Measurements from ENCODE around the gene PKP3. TPM values are rescaled to one million over a fixed set of nuclear protein-coding genes. Genes with fewer than 3 reads are reported as not detected.

PKP3 gene
- polyA plus RNA-seq, 4 donors: 72.5 to 152 (median 111) TPM

DNA sequence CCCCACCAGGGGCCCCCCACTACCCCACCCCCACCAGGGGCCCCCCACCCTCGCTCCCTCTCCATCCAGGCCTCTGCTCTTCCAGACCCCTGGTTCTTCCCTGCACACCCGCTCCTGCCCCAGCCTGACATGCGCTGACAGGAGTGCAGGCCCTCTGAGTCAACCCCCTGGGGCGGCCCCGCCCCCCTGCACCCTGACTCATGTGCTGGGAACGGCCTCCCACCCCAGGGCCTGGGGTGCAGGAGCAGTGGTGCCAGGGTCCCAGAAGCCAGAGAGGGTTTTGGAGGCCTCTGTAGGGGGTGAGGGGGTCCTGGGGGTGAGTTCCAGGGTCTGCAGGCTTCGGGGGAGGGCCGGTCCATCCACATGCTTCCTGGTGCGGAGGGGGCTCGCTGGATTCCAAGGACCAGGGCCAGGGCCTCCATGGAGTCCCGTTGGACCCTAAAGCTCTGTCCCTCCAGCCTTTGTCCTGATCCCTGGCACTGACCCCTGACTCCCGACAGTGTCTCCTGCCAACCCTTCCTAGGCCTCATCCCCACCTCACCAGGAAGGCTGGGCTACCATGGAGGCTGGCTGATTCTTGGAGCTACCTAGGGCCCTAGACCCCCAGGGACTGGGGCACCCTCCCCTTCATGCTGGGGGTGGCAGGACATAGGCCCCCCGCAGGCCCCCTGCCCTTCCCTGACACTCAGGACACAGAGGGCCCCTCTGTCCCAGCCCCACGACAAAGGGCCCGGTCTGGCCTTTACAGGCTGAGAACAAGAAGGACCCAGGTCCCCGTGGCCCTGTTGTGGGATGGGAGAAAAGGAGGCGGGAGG is 583 bp upstream of the PKP3 start:
- WGBS, 3 donors: 32 to 65% (median 36%) methylated on average over 14 to 17 of the region's 17 CpGs
- Histone ChIP-seq H3K27me3 (ENCODE audit: control insufficient read depth in 3 of 3, insufficient read depth in 3 of 3, low read length in 3 of 3) (no peaks in the 10 kb centered on the region), H3K4me1 (ENCODE audit: control insufficient read depth in 3 of 3, insufficient read depth in 2 of 3, low read depth in 1 of 3, low read length in 2 of 3) (peaks cover 0 to 25% (median 0%) of the 10 kb centered on the region in 3 donors), H3K4me3 (ENCODE audit: low read depth in 1 of 3, low read length in 3 of 3) (peak overlapping the region in 2 of 3 donors; percentile 71 to 74), H3K36me3 (ENCODE audit: control insufficient read depth in 3 of 3, insufficient read depth in 2 of 3, low read depth in 1 of 3, low read length in 3 of 3) (peaks cover 0 to 29% (median 6%) of the 10 kb centered on the region in 3 donors), H3K9me3 (ENCODE audit: control insufficient read depth in 2 of 2, insufficient read depth in 1 of 2, low read depth in 1 of 2, low read length in 1 of 2) (no peaks in the 10 kb centered on the region), H3K27ac (ENCODE audit: low read depth in 1 of 3, low read length in 2 of 3) (peak overlapping the region; percentile 84 to 92 (median 91))
- DNase-seq: peak; percentile 76 to 87
- FAIRE-seq: no peak

DNA sequence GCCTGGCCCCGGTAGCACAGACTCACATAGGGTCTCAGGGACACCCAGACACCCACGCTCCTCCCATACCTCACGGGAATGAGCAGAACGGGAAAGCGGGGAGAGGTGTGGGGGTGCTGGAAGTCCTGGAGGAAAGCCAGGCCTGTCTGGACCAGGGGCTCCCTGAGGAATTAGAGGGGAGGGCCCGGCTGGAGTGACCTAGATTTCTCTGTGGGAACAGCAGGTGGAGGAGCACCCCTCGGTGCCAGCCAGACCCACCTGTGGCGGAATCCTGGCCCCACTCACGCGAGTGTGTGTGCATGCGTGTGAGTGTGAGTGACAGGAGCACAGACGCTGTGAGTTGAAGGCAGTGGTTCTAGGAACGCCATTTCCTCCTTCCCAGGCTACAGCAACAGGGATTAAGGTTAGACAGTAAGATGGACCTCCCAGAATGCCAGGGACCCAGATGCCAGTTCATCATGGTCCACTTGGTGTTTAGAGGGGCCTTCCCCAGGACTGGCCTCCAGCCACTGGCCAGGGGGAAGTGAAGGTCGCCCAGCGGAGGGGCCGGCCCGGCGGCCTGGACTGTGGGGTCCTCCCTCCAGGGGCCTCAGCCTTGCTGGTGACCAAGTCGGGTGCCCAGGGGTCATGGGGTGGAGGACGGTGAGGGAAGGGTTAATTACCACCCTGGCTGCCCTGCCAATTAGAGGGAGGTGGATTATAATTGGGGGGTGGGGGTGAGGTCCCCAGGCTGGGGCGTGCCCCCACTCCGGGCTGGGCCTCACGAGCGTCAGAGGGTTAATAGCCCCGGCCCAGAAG is 1.0 kb downstream of the PKP3 start:
- peak overlapping the region; percentile 32 to 74 (median 71) for H3K4me3 ChIP-seq (ENCODE audit: low read depth in 1 of 3, low read length in 3 of 3)
- peaks cover 0 to 25% (median 0%) of the 10 kb centered on the region in 3 donors for H3K4me1 ChIP-seq (ENCODE audit: control insufficient read depth in 3 of 3, insufficient read depth in 2 of 3, low read depth in 1 of 3, low read length in 2 of 3)
- peaks cover 0 to 6% of the 10 kb centered on the region in 2 donors for H3K9me3 ChIP-seq (ENCODE audit: control insufficient read depth in 2 of 2, insufficient read depth in 1 of 2, low read depth in 1 of 2, low read length in 1 of 2)
- DNase-seq: no peak
- H3K27ac ChIP-seq (ENCODE audit: low read depth in 1 of 3, low read length in 2 of 3): peak overlapping the region; percentile 91 to 95 (median 92)
- H3K27me3 ChIP-seq (ENCODE audit: control insufficient read depth in 3 of 3, insufficient read depth in 3 of 3, low read length in 3 of 3): peaks cover 0 to 2% (median 0%) of the 10 kb centered on the region in 3 donors
- H3K36me3 ChIP-seq (ENCODE audit: control insufficient read depth in 3 of 3, insufficient read depth in 2 of 3, low read depth in 1 of 3, low read length in 3 of 3): peaks cover 0 to 42% (median 11%) of the 10 kb centered on the region in 3 donors
- 21 to 61% (median 40%) methylated on average over 24 to 25 of the region's 25 CpGs for WGBS, 3 donors
- FAIRE-seq: no peak

DNA sequence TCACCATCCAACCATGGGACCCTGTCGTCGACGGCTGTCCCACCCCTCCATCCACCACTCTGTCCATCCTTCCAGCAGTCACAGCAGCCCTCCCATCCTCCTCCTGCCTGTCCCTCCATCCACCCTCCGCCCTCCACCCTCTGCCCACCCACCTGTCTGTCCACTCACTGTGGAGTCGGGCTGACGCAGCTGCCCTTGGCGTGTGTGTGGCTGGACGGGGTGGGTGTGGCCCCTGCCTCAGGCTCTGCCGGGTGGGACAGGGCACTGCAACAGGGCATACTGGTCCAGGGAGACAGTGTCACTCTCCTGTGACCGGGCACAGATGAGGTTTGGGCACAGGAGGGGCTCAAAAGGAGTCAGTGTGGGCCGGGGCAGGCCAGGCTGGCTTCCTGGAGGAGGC is 1.9 kb downstream of the PKP3 start:
- WGBS, 3 donors: 65 to 78% (median 77%) methylated on average over 11 of the region's 11 CpGs

DNA sequence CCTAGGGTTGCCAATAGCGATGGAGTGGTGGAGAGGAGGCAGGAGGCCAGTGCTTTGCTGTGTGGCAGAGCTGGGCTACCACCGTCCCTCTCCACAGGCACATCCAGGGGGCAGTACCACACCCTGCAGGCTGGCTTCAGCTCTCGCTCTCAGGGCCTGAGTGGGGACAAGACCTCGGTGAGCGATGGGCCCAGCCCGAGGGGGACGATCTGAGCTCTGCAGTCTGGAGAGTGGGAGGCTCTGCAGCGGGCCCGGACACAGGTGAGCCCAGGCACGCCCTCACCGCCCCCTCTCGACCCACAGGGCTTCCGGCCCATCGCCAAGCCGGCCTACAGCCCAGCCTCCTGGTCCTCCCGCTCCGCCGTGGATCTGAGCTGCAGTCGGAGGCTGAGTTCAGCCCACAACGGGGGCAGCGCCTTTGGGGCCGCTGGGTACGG is 2.5 kb downstream of the PKP3 start:
- Histone ChIP-seq H3K4me3 (ENCODE audit: low read depth in 1 of 3, low read length in 3 of 3) (peak overlapping the region in 2 of 3 donors; percentile 32 to 74), H3K27ac (ENCODE audit: low read depth in 1 of 3, low read length in 2 of 3) (no peak overlapping the region), H3K4me1 (ENCODE audit: control insufficient read depth in 3 of 3, insufficient read depth in 2 of 3, low read depth in 1 of 3, low read length in 2 of 3) (peaks cover 0 to 25% (median 0%) of the 10 kb centered on the region in 3 donors), H3K27me3 (ENCODE audit: control insufficient read depth in 3 of 3, insufficient read depth in 3 of 3, low read length in 3 of 3) (peaks cover 0 to 4% (median 0%) of the 10 kb centered on the region in 3 donors), H3K9me3 (ENCODE audit: control insufficient read depth in 2 of 2, insufficient read depth in 1 of 2, low read depth in 1 of 2, low read length in 1 of 2) (peaks cover 0 to 6% of the 10 kb centered on the region in 2 donors), H3K36me3 (ENCODE audit: control insufficient read depth in 3 of 3, insufficient read depth in 2 of 3, low read depth in 1 of 3, low read length in 3 of 3) (peaks cover 0 to 44% (median 11%) of the 10 kb centered on the region in 3 donors)
- DNase-seq (no peak), FAIRE-seq (no peak)
- 54 to 85% (median 57%) methylated on average over 18 to 23 of the region's 23 CpGs for WGBS, 3 donors

More for the DNA sequence above, 1.9 kb downstream of the PKP3 start:
- Histone ChIP-seq H3K4me1 (ENCODE audit: control insufficient read depth in 3 of 3, insufficient read depth in 2 of 3, low read depth in 1 of 3, low read length in 2 of 3) (peaks cover 0 to 25% (median 0%) of the 10 kb centered on the region in 3 donors), H3K4me3 (ENCODE audit: low read depth in 1 of 3, low read length in 3 of 3) (peak overlapping the region in 2 of 3 donors; percentile 71 to 74), H3K36me3 (ENCODE audit: control insufficient read depth in 3 of 3, insufficient read depth in 2 of 3, low read depth in 1 of 3, low read length in 3 of 3) (peaks cover 0 to 44% (median 11%) of the 10 kb centered on the region in 3 donors), H3K9me3 (ENCODE audit: control insufficient read depth in 2 of 2, insufficient read depth in 1 of 2, low read depth in 1 of 2, low read length in 1 of 2) (peaks cover 0 to 6% of the 10 kb centered on the region in 2 donors), H3K27ac (ENCODE audit: low read depth in 1 of 3, low read length in 2 of 3) (peak overlapping the region in 1 of 3 donors; percentile 92), H3K27me3 (ENCODE audit: control insufficient read depth in 3 of 3, insufficient read depth in 3 of 3, low read length in 3 of 3) (peaks cover 0 to 4% (median 0%) of the 10 kb centered on the region in 3 donors)
- DNase-seq: no peak
- FAIRE-seq: no peak

DNA sequence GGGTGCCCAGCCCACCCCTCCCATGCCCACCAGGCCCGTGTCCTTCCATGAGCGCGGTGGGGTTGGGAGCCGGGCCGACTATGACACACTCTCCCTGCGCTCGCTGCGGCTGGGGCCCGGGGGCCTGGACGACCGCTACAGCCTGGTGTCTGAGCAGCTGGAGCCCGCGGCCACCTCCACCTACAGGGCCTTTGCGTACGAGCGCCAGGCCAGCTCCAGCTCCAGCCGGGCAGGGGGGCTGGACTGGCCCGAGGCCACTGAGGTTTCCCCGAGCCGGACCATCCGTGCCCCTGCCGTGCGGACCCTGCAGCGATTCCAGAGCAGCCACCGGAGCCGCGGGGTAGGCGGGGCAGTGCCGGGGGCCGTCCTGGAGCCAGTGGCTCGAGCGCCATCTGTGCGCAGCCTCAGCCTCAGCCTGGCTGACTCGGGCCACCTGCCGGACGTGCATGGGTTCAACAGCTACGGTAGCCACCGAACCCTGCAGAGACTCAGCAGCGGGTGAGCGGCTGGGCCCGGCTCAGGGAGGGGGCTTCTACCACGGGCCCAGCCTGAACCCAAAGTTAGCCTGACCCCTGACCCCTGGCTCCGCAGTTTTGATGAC is 3.0 kb downstream of the PKP3 start:
- no peak overlapping the region for H3K27ac ChIP-seq (ENCODE audit: low read depth in 1 of 3, low read length in 2 of 3)

GRCh38 chr11:398826-399225 is 4.8 kb downstream of the PKP3 start:
- Histone ChIP-seq H3K27me3 (ENCODE audit: control insufficient read depth in 3 of 3, insufficient read depth in 3 of 3, low read length in 3 of 3) (peaks cover 0 to 4% (median 0%) of the 10 kb centered on the region in 3 donors), H3K36me3 (ENCODE audit: control insufficient read depth in 3 of 3, insufficient read depth in 2 of 3, low read depth in 1 of 3, low read length in 3 of 3) (peaks cover 0 to 53% (median 14%) of the 10 kb centered on the region in 3 donors), H3K4me1 (ENCODE audit: control insufficient read depth in 3 of 3, insufficient read depth in 2 of 3, low read depth in 1 of 3, low read length in 2 of 3) (peaks cover 0 to 12% (median 0%) of the 10 kb centered on the region in 3 donors), H3K27ac (ENCODE audit: low read depth in 1 of 3, low read length in 2 of 3) (no peak overlapping the region), H3K9me3 (ENCODE audit: control insufficient read depth in 2 of 2, insufficient read depth in 1 of 2, low read depth in 1 of 2, low read length in 1 of 2) (peaks cover 0 to 6% of the 10 kb centered on the region in 2 donors), H3K4me3 (ENCODE audit: low read depth in 1 of 3, low read length in 3 of 3) (no peak overlapping the region)
- 90 to 96% (median 93%) methylated on average over 20 of the region's 20 CpGs for WGBS, 3 donors
- no peak for FAIRE-seq
- DNase-seq: no peak

More for the DNA sequence above, 3.0 kb downstream of the PKP3 start:
- 43 to 77% (median 61%) methylated on average over 35 to 43 of the region's 43 CpGs for WGBS, 3 donors
- H3K4me1 ChIP-seq (ENCODE audit: control insufficient read depth in 3 of 3, insufficient read depth in 2 of 3, low read depth in 1 of 3, low read length in 2 of 3): peaks cover 0 to 25% (median 0%) of the 10 kb centered on the region in 3 donors
- peak overlapping the region in 1 of 3 donors; percentile 32 for H3K4me3 ChIP-seq (ENCODE audit: low read depth in 1 of 3, low read length in 3 of 3)
- H3K27me3 ChIP-seq (ENCODE audit: control insufficient read depth in 3 of 3, insufficient read depth in 3 of 3, low read length in 3 of 3): peaks cover 0 to 4% (median 0%) of the 10 kb centered on the region in 3 donors
- DNase-seq (peak in 1 of 2 donors; percentile 35), FAIRE-seq (no peak)
- H3K9me3 ChIP-seq (ENCODE audit: control insufficient read depth in 2 of 2, insufficient read depth in 1 of 2, low read depth in 1 of 2, low read length in 1 of 2): peaks cover 0 to 6% of the 10 kb centered on the region in 2 donors
- peaks cover 0 to 44% (median 11%) of the 10 kb centered on the region in 3 donors for H3K36me3 ChIP-seq (ENCODE audit: control insufficient read depth in 3 of 3, insufficient read depth in 2 of 3, low read depth in 1 of 3, low read length in 3 of 3)

DNA sequence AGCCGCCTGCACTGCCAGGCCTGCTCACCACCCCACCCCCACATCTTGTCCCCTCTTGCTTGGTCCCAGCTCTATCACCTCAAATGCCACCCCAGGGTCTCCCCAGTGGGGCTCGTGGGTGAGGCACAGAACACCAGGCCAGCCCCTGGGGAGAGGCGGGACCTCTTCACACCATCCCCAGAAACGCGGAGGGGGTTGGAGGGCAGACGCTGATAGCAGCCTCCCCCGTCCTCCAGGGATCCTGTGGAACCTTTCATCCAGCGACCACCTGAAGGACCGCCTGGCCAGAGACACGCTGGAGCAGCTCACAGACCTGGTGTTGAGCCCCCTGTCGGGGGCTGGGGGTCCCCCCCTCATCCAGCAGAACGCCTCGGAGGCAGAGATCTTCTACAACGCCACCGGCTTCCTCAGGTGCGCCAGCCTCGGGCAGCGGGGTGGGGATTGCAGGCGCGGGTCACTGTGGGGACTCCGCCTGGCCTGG is 5.8 kb downstream of the PKP3 start:
- H3K4me1 ChIP-seq (ENCODE audit: control insufficient read depth in 3 of 3, insufficient read depth in 2 of 3, low read depth in 1 of 3, low read length in 2 of 3): peaks cover 0 to 12% (median 0%) of the 10 kb centered on the region in 3 donors
- H3K36me3 ChIP-seq (ENCODE audit: control insufficient read depth in 3 of 3, insufficient read depth in 2 of 3, low read depth in 1 of 3, low read length in 3 of 3): peaks cover 0 to 63% (median 18%) of the 10 kb centered on the region in 3 donors
- no peak overlapping the region for H3K4me3 ChIP-seq (ENCODE audit: low read depth in 1 of 3, low read length in 3 of 3)
- no peak for FAIRE-seq
- WGBS, 3 donors: 54 to 93% (median 84%) methylated on average over 21 of the region's 21 CpGs
- H3K27ac ChIP-seq (ENCODE audit: low read depth in 1 of 3, low read length in 2 of 3): no peak overlapping the region
- H3K9me3 ChIP-seq (ENCODE audit: control insufficient read depth in 2 of 2, insufficient read depth in 1 of 2, low read depth in 1 of 2, low read length in 1 of 2): peaks cover 0 to 6% of the 10 kb centered on the region in 2 donors
- no peak for DNase-seq
- H3K27me3 ChIP-seq (ENCODE audit: control insufficient read depth in 3 of 3, insufficient read depth in 3 of 3, low read length in 3 of 3): peaks cover 0 to 4% (median 0%) of the 10 kb centered on the region in 3 donors

Measured in small intestine (tissue), 7 donors.